Right ventricle myocardium superior (tissue), 1 donor: ENCODE results near the gene MAN1C1. TPM values are rescaled to one million over a fixed set of nuclear protein-coding genes. Genes with fewer than 3 reads are reported as not detected.

Experiments
- ATAC-seq: fragments of 200-7000 bp; cut with Tn5 transposase; one replicate; pipeline ENCODE4 v1.9.1; 2020; ENCODE audit warnings: mild to moderate bottlenecking; ENCODE audit not compliant: poor library complexity
- DNase-seq: peaks from one replicate; pipeline ENCODE4 v3.0.0-alpha.2; 2020
- intact Hi-C: fragments of 100-400 bp; cut with DNase I; formaldehyde crosslinking; loops from one replicate; pipeline ENCODE4 v1.11.2; 2022
- total RNA-seq: library from RNA; stranded (reverse); fragmentation: NEBNext Ultra II Directional; extraction: Animal tissue kit (Norgen Biotek cat#: 25700); gene quantifications from one replicate; pipeline ENCODE4 v1.2.1, GENCODE V29; 2021
- donor health status: DM: no; HTN: yes; CAD: no; lungs with severe emphysema.

MAN1C1 gene
- total RNA-seq, 1 donor from 2014 or later: 17.5 TPM

DNA sequence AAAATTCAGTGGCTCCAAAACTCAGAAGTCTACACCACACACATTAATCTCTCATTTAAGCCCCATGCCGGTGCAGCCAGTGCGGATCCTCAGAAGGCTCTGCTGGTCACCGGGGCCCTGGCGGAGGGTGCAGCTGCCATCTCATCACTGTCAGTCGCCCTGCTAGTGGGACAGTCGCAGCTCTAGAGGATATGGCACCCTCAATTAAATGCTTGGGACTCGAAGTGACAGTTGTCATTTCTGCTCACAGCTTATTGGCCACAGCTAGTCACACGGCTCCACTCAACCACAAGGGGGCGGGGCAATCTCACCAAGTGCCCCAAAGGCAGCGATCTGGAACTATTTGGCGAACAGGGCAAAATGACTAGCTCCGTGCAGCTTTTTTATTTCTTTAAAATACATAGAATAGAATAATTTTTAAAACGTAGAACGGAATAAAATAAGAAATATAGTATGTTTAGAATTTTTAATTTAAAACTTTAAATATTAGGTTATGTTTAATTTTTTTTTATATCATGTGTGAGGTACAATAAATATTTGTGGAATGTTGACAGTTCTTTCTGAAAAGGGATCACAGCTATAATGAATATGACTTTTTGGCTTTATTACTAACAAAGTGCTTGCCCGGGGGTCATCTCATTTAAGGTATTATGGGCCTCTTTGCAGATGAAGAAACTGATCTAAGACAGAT lies 8.0 kb upstream of the MAN1C1 start:
- intact Hi-C loops: loop anchor here (5.0 kb wide), 1 partner anchor 189 kb away; no protein-coding TSS in a partner anchor
- DNase-seq (peak; percentile 93), ATAC-seq (peak; percentile 94)

GRCh38 chr1:25609921-25610320 lies 6.7 kb upstream of the MAN1C1 start:
- intact Hi-C loops: loop anchor here (5.0 kb wide), 2 partner anchors 187 to 202 kb away; no protein-coding TSS in a partner anchor
- ATAC-seq (peak; percentile 32), DNase-seq (no peak)

DNA sequence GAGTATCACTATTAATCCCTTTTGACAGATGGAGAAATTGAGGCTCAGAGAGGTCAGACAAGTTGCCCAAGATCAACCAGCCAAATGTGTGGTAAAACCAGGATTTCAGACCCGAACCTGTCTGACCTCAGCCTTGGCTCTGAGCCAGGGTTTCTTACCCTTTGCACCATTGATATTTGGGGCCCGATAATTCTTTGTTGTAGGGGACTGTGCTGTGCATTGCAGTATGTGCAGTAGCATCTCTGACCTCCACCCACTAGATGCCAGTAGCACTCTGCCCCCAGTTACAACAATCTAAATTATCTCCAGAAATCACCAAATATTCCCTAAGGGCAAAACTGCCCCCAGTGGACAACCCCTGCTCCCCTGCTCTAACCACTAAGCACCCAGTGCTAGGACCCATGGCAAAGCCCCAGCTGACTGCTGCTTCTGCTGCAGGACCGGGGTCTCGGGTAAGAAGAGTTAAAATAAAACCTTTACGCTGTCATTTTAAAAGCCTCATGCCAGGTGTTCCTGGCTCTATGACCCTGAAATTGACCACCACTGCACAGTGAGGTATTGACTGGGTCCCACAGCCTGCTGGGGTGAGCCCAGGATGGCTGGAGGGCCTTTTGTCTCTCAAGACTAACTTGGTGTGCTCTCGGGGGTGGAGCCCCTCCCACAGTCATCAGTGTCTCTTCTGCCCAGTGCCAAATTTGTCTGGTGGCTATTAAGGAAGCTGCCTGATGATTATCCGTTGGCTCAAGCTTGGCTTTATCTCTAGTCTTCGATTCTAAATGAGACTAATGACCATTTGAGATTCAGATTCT lies 5.6 kb upstream of the MAN1C1 start:
- ATAC-seq (no peak), DNase-seq (no peak)
- intact Hi-C loops: loop anchor here (5.0 kb wide), 1 partner anchor 201 kb away; no protein-coding TSS in a partner anchor

DNA sequence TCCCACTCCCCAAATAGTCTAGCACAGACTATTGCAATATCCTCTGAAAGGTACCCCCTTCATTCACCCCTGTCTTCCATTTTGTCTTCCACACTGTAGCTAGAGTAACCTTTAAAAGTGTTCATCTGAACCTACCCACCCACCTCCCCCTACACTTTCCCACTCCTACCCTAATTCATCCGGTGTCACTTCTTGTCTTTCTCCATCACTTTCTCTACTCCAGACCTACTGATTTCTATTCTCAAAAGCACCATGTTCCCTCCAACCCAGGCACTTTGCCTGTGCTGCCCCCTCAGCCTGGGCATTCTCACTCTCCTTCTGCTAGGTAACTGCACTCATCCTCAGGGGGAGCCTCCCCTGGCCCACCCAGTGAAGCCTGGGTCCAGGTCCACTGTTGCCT lies 4.7 kb upstream of the MAN1C1 start:
- no peak for DNase-seq
- intact Hi-C loops: loop anchor here (5.0 kb wide), 1 partner anchor 200 kb away; no protein-coding TSS in a partner anchor
- ATAC-seq: no peak

DNA sequence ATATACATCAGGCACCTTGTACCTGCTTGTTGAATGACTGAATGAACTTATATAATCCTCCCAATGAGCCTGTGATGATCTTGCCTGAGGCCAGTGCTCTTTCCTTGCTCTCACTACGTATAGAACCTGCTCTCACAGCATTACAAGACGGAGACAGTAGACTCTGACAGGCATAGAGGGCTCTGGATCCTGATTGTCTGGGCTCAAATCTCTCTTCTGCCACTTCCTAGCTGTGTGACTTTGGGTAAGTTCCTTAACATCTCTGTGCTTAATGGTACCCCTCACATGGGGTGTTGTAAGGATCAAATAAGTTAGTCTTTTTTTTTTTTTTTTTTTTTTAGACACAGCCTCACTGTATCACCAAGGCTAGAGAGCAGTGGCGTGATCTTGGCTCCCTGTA lies 4.2 kb upstream of the MAN1C1 start:
- ATAC-seq (no peak), DNase-seq (no peak)
- intact Hi-C loops: loop anchor here (5.0 kb wide), 1 partner anchor 200 kb away; no protein-coding TSS in a partner anchor

DNA sequence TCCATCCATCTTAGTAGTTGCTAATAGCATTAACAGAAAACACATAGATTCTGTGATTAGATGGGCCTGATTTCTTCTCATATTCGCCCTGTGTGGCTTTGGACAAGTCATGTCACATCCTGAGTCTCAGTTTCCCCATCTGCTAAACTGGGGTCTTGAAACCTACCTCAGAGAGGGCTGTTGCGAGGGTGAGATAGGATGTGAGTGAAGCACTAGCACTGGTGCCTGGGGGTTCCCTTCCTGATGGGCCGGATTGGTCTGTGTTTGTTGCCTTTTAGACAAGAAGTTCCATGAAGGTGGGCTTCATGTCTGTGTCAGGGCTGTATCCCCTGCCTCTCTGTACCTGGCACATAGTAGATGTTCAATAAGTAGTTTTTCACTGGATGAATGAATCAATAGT lies 3.5 kb upstream of the MAN1C1 start:
- ATAC-seq (no peak), DNase-seq (no peak)
- intact Hi-C loops: loop anchor here (5.0 kb wide), 1 partner anchor 199 kb away; no protein-coding TSS in a partner anchor

DNA sequence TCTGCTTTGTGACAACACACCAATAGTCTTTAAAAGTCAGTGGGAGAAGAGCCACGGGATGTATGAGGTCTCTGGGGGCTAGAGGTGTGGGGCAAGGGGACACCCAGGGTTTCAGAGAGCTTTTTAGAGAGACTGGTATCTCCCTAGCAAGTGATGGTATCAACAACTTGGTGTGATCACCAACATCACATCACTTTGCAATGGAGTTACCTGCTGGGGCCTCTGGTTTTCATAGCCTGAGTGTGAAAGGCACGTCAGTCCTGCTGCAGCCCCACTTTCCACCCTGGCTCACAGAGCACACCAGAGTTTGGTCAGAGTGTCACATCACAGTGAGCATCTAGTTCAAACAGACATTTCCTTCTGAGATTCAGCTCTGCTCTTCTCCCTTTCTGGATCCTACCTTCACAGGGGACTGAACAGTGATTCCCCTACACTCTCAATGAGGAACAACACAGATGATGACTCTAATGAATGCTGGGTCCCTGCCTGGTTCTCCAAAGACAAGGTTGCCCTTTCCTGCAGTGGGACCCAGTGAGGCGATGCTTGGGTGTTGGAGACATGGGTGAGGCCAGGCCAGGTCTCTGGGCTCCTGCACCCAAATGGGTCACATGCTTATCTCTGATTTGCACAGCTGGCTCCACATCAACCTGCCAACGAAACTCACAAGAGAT lies 2.0 kb upstream of the MAN1C1 start:
- ATAC-seq (no peak), DNase-seq (no peak)
- intact Hi-C loops: loop anchor here (5.0 kb wide), 3 partner anchors 83 to 198 kb away; no protein-coding TSS in a partner anchor

DNA sequence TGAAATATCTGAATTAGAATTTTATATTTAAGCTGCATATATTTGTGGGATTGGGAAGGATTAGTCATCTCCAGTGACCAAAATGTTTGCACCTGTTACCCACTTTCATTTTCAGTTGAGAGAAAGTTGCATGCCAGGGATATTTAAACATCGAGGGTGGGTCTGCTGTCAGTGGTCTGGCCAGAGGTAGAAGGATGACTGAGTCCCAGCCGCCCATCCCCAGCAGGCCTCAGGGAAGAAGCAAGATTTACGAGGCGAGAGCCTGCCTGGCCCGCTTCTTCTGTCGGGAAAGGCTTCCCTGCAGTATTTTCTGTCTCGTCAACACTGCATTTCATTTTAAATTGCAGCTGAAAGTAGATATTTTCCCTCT lies 1.4 kb upstream of the MAN1C1 start:
- intact Hi-C loops: loop anchor here (5.0 kb wide), 2 partner anchors 82 to 127 kb away; no protein-coding TSS in a partner anchor
- no peak for ATAC-seq
- no peak for DNase-seq

GRCh38 chr1:25615563-25616094 lies 962 bp upstream of the MAN1C1 start:
- DNase-seq (no peak), ATAC-seq (no peak)
- intact Hi-C loops: loop anchor here (5.0 kb wide), 2 partner anchors 82 to 127 kb away; no protein-coding TSS in a partner anchor

DNA sequence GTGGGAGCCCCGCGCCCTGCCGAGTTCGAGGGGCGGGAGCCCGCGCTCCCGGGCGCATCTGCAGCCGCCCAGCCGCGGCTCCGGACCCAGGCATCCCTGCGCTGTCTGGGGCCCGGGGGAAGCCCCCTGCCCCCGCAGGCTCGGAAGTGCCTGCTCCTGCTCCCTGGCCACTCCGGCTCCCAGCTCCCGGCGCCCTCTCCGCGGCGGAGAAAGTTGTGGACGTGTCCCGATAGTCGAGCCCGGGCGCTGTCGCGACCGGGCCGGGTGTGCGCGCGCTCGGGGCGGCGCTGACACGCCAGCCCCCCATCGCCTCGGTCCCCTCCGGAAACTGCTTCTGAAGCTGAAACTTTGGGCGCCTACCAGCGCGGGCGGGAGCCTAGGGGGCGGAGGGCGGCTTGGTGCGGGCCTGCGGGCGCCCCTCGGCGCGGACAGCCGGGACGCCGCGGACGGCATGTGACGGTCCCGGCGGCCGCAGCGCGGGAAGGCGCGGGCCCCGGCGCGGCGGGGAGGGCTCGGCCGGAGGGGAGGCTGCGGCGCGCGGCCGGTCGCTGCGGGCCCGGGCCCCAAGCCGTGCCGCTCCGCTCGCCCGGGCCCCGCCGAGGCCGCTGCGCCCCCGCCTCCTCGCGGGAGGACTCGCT lies 515 bp downstream of the MAN1C1 start:
- intact Hi-C loops: loop anchor here (5.0 kb wide), 2 partner anchors 80 to 125 kb away; no protein-coding TSS in a partner anchor
- DNase-seq: no peak
- no peak for ATAC-seq

GRCh38 chr1:25617625-25618432 lies 1.2 kb downstream of the MAN1C1 start:
- DNase-seq (peak; percentile 56), ATAC-seq (no peak)
- intact Hi-C loops: loop anchor here (5.0 kb wide), 2 partner anchors 79 to 124 kb away; no protein-coding TSS in a partner anchor

- DNase-seq (no peak), ATAC-seq (no peak)
- intact Hi-C loops: loop anchor here (5.0 kb wide), 2 partner anchors 79 to 124 kb away; no protein-coding TSS in a partner anchor
These were observed 1.8 kb downstream of the MAN1C1 start for GRCh38 chr1:25618433-25618808.

DNA sequence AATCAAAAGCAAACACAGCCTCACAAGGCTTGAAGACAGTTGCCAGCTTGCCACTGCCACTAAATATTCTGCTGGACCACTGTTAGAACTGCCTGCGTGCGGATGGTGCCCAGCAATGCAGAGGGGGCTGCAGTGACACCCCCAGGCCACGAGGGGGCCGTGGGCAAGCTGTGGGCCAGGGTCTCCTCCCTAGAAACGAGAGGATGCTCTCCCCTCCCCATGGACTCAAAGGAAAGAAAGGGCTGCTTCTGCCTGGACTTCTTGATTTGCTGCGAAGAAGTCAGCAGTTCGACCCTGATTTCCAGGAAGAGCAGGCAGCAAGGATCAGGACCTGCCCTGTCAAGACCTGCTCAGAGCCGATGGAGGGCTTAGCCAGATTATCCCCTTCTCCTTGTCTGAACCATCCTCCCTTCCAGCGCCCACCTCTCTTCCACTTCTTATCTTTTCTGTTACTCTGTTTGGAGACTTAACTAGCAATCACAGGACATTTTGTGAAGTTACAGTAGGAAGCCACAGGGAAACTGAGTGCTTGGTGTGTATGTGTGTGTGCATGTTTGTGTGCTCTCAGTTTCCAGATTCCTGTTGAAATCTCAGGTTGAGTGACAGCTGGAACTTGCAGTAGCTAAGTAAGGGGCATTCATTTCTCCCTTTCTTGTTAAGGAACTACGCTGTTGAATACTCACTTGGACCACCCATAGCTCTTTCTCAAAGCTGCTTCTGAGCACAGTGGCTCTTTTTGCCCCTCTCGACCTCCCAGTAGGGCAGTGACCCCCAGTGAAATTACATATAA lies 2.7 kb downstream of the MAN1C1 start:
- intact Hi-C loops: loop anchor here (5.0 kb wide), 2 partner anchors 78 to 123 kb away; no protein-coding TSS in a partner anchor
- DNase-seq (peak; percentile 57), ATAC-seq (peak; percentile 24)

DNA sequence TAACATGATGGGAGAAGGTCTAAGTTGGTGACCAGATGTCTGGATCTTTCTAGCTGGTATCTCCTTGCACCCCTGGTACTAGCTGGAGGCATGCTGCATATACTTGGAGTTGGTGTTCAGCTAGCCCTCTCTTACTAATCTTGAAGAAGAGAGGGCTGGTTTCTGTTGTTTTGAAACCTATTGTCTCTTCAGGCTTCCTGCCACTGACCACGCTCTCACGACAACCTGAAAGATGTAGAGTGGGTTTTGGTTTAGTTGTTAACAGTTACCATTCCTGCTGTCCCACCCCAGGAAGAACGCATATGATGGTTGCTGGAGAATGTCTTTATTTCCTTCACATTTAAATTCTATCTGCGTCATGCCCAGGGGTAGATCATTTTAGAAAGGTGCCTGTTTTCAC lies 3.6 kb downstream of the MAN1C1 start:
- no peak for DNase-seq
- ATAC-seq: no peak
- intact Hi-C loops: no loop called here

DNA sequence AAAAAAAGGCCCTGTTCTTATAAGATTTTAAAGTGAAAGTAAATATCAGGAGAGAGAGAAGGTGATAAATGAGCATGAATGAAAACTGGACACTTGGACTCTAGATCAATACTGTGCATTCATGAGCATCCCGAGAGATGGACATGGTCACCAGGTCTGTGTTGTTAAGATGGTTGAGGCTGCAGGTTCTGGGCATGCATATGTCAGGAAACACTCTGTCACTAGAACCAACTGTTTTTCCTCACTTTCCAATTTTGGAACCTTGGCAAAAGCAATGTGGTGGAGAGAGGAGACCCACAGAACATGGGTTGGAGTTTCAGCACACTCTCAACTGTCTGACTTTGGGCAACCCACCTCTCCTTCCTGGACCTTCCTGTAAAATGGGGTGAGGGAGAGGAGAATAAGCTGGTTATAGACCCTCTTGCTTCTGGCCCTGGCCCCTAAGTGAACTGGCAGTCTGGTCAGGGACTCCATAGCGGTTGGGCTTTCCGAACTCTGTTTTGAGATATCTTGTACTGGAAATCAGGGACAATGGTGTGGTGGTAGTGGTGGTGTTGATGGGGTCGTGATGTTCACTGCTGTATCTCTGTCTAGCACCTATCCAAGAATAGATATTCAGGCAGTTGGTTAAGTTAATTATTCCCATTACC lies 4.2 kb downstream of the MAN1C1 start:
- DNase-seq (no peak), ATAC-seq (no peak)
- intact Hi-C loops: no loop called here

GRCh38 chr1:25621876-25622275 lies 5.3 kb downstream of the MAN1C1 start:
- DNase-seq: no peak
- no peak for ATAC-seq
- intact Hi-C loops: no loop called here
